GM18526 (cell line): ENCODE measurements around the gene ZACN.

Experiments
- POLR2A ChIP-seq: IDR thresholded peaks from 3 replicates; pipeline ENCODE4 v1.6.1; 2011; ENCODE audit not compliant: insufficient read length; ENCODE audit errors: extremely low read depth

Gene ZACN

DNA sequence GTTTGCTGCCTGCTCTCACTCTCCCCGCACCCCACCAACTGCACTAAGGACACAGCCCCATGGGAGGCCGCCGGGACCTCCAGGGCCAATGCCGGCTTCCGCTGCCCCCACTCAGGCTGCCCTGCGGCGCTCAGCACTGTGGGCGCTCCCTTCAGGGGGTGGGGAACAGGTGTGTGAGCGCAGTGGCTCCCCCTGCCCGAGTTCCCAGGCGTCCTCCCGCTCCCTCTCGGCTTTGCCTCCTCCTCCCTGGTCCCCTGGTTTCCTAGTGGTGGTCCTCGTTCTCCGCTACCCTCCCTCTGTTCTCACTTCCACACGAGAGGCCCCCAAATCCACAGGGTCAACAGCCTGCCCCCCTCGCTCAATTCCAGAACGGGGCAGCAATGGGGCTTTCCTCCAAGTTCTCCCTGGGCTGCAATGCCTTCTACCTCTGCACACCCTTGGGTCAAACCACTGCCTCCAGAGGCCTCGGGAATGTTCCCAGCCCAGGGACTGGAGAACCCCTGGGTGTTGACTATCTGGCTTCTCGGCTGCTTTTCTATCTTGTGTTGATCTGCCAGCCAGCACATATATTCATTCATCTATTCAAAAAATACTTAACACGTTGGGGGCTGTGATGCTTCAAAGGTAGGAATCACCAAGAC is 52.2 kb downstream of the ZACN start:
- no peak for TF ChIP-seq POLR2A

DNA sequence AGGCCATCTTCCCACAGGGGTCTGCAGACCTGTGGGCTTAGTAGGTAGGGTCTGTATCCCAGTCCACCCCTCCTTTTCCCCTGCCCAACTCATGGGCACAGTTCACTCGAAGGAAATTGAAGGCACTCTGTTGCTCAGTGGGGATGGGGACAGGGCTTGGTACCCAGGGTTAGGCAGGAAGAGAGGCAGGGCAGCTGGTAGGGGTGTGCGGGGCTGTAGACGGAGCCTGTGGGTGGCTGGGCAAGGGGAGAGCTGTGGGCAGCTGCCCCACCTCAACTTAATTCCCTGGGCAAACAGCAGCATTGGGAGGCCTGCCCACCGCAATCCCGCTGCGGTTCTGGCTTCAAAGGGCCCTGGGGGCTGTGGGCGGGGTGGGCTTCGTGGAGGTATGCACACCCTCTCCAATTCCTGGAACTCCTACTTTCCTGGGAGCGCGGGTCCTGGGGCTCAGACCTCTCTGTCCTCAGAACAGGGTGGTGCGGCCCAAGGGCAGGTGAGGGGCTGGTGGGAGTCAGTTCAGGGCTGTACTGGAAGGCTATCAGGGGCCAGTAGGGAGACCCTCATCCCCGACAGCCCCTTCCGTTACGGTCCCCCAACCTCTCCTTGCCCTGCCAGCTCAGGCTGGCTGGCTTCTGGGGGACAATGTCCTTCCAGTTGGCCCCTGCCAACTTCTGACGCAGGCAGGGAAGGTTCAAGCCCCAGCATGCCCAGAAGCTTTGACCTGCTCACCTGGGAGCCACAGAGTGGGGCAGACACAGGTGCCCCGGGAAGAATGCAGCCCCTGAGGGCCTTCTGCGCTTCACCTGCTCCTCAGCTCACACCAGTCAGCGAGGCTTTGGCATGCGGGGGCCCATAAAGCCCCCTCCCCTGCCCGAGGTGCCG is 53.0 kb downstream of the ZACN start:
- no peak for TF ChIP-seq POLR2A
